HG03025 (cell line): ENCODE data around the gene APBB1.

Experiments
- ATAC-seq: cut with Tn5 transposase; IDR thresholded peaks from one replicate; pipeline ENCODE4 v1.9.1; 2021; ENCODE audit warnings: mild to moderate bottlenecking, moderate library complexity; ENCODE audit not compliant: unreplicated experiment, low FRiP score

APBB1 gene

DNA sequence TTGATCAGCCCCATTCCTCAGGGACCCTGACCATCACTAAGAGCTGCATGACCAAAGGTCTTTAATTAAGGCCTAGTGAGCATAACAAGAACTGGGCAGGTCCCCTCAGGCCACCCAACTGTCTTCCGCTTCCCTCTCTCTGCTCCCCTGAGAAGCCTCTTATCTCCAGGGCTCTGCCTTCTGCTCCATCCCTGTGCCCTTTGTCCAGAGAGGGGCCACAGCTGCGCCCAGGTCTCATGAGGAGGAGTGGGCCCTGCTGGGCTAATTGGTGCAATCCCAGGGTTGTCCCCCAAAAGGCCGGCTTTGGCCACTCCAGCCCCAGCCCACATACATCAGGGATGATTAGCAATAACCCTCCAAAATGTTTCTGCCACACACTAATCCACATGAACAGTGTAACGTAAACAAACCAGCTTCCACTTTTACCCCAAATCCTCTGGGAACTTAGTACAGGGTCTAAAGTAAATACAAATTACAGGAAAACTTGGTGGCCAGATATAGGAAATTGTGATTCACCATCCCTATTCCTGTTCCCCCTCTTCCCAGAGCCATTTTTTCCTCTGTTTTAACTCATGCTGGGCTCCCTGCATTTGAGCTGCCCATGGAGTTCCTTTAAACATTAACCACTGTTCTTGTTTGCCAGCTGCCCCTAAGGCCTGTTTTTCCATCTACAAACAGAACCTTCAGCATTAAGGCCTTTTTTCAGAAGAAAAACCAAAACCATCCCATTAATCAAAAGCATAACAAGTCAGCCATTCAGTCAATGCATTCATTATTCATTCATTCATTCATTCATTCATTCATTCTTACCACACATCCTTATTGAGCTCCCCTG is 64.0 kb downstream of the APBB1 start:
- no peak for ATAC-seq

DNA sequence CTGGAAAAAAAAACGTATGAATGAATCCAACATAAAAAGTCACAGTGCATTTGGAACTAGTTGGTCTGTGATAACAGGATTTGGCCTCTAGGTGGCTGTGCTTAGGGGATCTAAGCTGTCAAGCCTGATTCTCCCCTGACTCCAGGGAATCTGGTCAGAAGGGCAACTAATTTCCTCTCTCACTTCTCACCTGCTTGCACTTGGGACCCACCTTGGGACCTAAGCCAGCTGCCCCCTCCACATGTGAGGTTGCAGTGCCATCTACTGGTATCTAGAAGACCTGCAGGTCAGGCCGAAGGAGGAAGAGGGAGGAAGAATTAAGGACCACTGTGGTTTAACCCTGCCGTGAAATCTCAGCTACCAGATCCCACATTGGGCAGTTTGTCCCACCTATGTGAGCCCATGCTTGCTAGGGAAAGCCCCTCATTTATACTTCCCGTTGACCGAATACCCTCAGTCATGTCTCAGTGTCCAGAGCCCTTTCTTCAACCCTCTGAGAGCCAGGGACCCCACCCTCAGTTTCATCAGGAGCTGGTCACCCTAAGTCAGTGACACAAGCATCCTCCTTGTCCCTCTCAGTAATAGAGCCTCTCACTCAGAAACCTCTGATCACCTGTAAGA is 65.4 kb downstream of the APBB1 start:
- ATAC-seq = peak; percentile 69

DNA sequence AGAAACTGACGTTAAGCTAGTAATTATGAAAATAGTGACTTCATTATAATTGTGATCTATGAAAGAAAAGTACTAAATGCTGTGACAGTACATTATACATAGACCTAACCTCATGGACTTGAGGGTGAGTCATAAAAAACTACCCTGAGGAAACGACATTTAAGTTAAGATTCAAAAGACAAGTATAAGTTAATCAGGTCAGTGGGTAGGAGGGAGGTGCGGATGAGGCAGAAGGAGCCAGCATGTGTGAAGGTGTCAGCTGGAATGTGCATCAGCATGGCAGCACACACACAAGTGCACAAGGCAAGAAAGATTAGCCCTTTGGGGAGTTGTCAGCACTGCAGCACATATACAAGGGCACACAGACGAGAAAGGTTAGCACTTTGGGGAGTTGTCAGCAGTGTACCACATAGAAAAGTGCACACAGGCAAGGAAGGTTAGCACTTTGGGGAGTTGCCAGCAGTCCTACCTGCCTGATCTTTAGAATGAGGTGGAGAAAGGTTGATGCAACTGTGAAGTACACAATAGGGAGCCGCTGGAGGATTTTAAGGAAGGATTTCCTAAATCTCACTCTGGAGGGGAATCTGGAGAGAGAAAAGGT is 67.0 kb downstream of the APBB1 start:
- ATAC-seq = no peak

DNA sequence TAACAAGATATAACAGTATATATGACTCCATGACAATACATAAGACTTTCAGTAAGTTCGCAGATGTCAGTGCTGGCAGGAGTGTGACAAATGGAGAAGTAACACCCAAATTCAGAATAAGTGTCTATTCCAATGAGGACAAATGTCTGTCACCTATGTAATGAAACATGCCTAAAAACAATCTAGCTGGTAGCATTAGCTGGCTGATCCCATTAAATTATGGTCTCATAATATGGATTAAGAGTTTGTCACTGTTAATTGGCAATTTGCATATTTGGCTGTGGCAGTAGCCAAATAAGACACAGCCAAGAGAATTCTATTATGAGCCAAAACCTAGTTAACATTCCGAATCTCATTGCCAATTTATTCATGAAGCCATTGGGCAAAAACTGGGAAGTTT is 68.4 kb downstream of the APBB1 start:
- ATAC-seq = no peak

DNA sequence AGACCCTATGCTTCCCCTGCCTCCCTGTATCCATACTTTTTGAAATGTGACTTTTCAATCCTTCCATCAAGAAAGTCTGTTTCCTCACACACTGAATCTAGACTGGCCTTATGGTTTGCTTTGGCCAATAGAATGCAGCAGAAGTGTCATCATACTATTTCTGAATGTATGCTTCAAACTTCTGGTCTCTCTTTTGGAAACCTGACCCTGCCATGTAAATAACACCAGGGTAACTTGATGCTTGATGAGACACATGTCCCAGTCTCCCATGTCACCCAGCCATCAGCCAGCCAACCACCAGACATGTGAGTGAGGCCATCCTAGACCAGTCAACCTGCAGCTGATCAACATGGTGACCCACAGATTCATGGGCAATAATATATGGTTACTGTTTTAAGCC is 68.9 kb downstream of the APBB1 start:
- no peak for ATAC-seq

DNA sequence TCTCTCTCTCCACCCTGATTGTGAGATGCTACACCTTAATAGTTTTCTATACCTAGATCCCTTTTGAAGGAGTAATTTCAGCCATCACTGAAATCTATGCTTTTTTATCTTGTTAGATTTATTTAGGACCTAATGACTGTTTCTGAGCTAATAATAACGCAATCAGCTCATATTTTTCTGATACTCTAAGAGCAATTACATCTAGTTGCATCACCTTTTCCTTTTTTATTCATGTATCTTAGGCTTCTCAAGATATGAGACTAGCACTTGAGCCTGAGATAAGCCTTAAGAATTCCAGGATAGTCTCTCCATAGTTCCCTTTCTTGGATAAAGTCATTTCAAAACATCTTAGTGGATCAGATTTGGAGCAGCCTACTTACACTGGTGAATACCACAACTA is 73.5 kb downstream of the APBB1 start:
- no peak for ATAC-seq
